ENCODE data around the gene MCM8.

The MCM8 gene

DNA sequence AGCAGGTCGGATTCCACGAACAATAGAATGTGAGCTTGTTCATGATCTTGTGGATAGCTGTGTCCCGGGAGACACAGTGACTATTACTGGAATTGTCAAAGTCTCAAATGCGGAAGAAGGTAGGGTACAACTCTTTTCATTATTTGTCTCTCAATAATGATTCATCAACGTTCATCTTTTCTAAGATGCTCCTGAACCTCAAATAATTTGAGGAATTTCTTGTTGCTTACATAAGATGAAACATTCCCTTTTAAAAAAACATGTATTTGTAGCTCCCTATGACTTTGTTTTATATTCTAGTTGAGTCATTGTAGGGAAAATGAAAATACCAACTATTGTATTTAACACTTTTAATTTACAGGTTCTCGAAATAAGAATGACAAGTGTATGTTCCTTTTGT is 17.0 kb downstream of the MCM8 start:
- CTCF ChIA-PET: interaction anchor here (1.1 to 1.5 kb wide), 2 partner anchors 21 to 110 kb away, joined by 3 read pairs; no protein-coding TSS in a partner anchor
- TF ChIP-seq, protein P1, sequence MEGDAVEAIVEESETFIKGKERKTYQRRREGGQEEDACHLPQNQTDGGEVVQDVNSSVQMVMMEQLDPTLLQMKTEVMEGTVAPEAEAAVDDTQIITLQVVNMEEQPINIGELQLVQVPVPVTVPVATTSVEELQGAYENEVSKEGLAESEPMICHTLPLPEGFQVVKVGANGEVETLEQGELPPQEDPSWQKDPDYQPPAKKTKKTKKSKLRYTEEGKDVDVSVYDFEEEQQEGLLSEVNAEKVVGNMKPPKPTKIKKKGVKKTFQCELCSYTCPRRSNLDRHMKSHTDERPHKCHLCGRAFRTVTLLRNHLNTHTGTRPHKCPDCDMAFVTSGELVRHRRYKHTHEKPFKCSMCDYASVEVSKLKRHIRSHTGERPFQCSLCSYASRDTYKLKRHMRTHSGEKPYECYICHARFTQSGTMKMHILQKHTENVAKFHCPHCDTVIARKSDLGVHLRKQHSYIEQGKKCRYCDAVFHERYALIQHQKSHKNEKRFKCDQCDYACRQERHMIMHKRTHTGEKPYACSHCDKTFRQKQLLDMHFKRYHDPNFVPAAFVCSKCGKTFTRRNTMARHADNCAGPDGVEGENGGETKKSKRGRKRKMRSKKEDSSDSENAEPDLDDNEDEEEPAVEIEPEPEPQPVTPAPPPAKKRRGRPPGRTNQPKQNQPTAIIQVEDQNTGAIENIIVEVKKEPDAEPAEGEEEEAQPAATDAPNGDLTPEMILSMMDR (IDR thresholded peaks at IDR 0.05; ENCODE audit: insufficient read depth, low read length, missing control alignments): no peak

DNA sequence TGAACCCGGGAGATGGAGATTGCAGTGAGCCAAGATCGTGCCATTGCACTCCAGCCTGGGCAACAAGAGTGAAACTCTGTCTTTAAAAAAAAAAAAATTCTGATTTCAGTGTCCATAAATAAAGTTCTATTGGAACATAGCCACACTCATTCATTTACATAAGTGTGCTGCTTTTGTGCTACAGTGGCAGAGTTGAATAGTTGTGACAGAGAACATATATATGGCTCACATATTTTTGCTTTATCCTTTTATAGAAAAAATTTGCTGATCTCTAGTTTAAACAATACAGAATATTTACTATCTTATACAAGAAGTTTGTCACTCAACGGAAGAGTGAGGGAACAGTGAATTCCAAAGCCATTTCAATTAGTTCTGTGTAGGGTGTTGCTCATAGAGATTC is 18.0 kb downstream of the MCM8 start:
- ChIA-PET POLR2A (no interaction called here), CTCF (interaction anchor here (1.1 kb wide), 1 partner anchor 20 kb away, joined by 3 read pairs; no protein-coding TSS in a partner anchor)

More for the DNA sequence above, 17.0 kb downstream of the MCM8 start:
- DNase-seq (ENCODE audit: low read depth, low spot score): no peak
- POLR2A ChIA-PET: no interaction called here
- H3K4me3 ChIP-seq (ENCODE audit: low read depth, low read length): no peak overlapping the region

DNA sequence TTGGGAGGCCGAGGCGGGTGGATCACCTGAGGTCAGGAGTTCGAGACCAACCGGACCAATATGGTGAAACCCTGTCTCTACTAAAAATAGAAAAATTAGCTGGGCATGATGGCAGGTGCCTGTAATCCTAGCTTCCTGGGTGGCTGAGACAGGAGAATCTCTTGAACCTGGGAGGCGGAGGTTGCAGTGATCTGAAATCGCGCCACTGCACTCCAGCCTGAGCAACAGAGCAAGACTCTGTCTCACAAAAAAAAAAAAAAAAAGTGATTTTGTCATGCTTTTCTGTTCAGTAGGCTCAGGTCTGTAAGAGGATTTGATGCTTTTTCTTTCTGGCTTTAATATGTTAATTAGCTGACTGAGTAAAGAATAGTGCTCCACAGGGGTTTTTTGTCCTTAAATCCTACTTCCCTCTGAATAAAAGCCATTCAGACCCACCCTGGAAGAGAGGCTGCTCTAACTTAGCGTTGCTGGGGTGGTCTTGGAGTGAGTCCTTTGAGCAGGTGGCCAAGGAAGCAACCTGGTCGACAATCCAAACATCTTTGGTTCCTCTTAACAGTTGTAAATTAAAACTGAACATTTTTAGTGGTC is 19.0 kb downstream of the MCM8 start:
- POLR2A ChIA-PET: no interaction called here
- TF ChIP-seq, protein P1 (IDR thresholded peaks at IDR 0.05; ENCODE audit: insufficient read depth, low read length, missing control alignments): no peak
- CTCF ChIA-PET: no interaction called here
- no peak overlapping the region for H3K4me3 ChIP-seq (ENCODE audit: low read depth, low read length)
- no peak for DNase-seq (ENCODE audit: low read depth, low spot score)

More for the DNA sequence above, 18.0 kb downstream of the MCM8 start:
- TF ChIP-seq, protein P1 (IDR thresholded peaks at IDR 0.05; ENCODE audit: insufficient read depth, low read length, missing control alignments): no peak
- no peak for DNase-seq (ENCODE audit: low read depth, low spot score)
- H3K4me3 ChIP-seq (ENCODE audit: low read depth, low read length): no peak overlapping the region

DNA sequence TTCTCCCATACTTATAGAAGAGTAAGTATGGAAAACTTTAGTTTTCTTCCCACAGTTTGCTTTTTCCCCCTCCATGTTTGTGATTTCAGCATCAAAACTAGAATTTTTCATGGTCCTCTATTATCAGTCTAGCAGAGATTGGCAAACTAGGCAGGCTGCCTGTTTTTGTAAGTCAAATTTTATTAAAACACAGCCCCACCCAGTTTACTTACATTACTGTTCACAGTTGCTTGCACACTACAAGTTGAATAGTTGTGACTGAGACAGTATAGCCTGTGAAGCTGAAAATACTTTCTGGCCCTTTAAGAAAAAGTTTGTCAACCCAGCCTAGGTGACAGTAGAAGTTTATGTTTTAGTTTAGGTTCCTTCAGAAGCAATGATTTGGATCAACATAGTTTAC is 19.5 kb downstream of the MCM8 start:
- H3K4me3 ChIP-seq (ENCODE audit: low read depth, low read length): no peak overlapping the region
- TF ChIP-seq, protein P1 (IDR thresholded peaks at IDR 0.05; ENCODE audit: insufficient read depth, low read length, missing control alignments): no peak

DNA sequence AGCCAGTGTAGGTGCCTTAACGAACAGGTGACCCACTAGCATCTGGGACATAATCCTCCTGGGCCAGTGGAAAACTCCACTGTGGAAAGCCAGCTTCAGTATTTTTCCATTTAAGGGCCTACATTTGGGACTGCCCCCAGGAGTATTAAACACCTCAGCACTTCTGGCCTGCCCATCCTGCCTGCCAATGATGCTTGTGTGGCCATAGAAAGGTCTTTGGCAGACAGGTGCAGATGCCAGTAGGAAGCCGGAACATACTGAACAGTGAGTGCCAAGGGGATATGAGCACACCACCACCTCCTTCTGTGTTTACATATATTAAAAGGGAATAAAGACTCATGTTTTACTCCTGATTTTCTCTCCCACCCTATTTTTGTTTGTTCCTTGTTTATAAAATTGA is 19.9 kb downstream of the MCM8 start:
- TF ChIP-seq, protein P1 (IDR thresholded peaks at IDR 0.05; ENCODE audit: insufficient read depth, low read length, missing control alignments): no peak
- POLR2A ChIA-PET: no interaction called here
- CTCF ChIA-PET: no interaction called here
- H3K4me3 ChIP-seq (ENCODE audit: low read depth, low read length): no peak overlapping the region
- DNase-seq (ENCODE audit: low read depth, low spot score): no peak

More for the DNA sequence above, 19.5 kb downstream of the MCM8 start:
- ChIA-PET POLR2A (no interaction called here), CTCF (no interaction called here)
- no peak for DNase-seq (ENCODE audit: low read depth, low spot score)

DNA sequence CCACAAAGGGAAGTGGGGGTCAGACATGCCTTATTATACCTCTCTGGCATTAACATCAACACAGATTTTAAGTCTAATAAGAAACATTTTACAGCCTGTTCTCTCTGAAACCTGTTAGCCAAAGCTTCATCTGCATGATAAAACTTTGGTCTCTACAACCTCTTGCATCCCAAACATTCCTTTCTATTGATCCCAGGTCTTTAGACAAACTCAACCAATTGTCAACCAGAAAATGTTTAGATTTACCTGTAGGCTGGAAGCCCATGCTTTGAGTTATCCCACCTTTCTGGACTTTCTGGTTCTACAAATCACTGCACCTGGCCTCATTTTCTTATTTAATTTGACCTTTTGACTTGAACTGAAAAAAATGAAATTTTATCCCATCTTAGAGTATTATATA is 20.8 kb downstream of the MCM8 start:
- no peak overlapping the region for H3K4me3 ChIP-seq (ENCODE audit: low read depth, low read length)
- TF ChIP-seq, protein P1 (IDR thresholded peaks at IDR 0.05; ENCODE audit: insufficient read depth, low read length, missing control alignments): no peak
- ChIA-PET CTCF (no interaction called here), POLR2A (no interaction called here)
- no peak for DNase-seq (ENCODE audit: low read depth, low spot score)

Data from AG04449 (cell line).